SK-N-SH (cell line): ENCODE measurements around the gene FAM162A. TPM values are rescaled to one million over a fixed set of nuclear protein-coding genes. Genes with fewer than 3 reads are reported as not detected.

Experiments
- CTCF ChIA-PET: fragments of 300-600, 350-600 bp; formaldehyde crosslinking; extraction: SDS; loops from one replicate; lab custom pipeline; 2021; lab: Yijun Ruan, JAX
- POLR2A ChIA-PET: fragments of 350-600 bp; sonication (Branson Sonifier 250); formaldehyde crosslinking; extraction: SDS; loops from one replicate; lab custom pipeline; 2020; ENCODE audit warnings: antibody characterized with exemption, inconsistent platforms; lab: Yijun Ruan, JAX
- DNase-seq: peaks from one replicate; pipeline ENCODE4 v3.0.0; 2012
- H2AFZ ChIP-seq: fragments of 200-600 bp; sonication (generic); 2 replicates; pipeline ENCODE4 v1.8.1; 2016; ENCODE audit warnings: antibody characterized with exemption, mild to moderate bottlenecking, low read depth
- H3F3A ChIP-seq: fragments of 200-600 bp; sonication (generic); replicated peaks from 2 replicates; pipeline ENCODE3; 2016; ENCODE audit warnings: antibody characterized with exemption, mild to moderate bottlenecking; ENCODE audit not compliant: insufficient read depth
- H3K27ac ChIP-seq, 2 experiments: fragments of 200-500 bp in 1 of 2; fragments of 200-600 bp in 1 of 2; sonication (Bioruptor generic) in 1 of 2; sonication (generic), shearing (Covaris generic) in 1 of 2; 2 replicates each; pipeline versions ENCODE4 v1.5.1 to v1.6.1; 2014 to 2016; ENCODE audit warnings: low read depth in 2 of 2, inconsistent platforms in 1 of 2, low read length in 1 of 2, mild to moderate bottlenecking in 1 of 2, mixed read lengths in 1 of 2
- H3K27me3 ChIP-seq: fragments of 200-600 bp; sonication (generic), shearing (Covaris generic); 2 replicates; pipeline ENCODE4 v1.6.1; 2016; ENCODE audit warnings: mixed run types; ENCODE audit not compliant: insufficient read depth
- H3K36me3 ChIP-seq, 2 experiments: fragments of 200-500 bp in 1 of 2; fragments of 200-600 bp in 1 of 2; sonication (Bioruptor generic) in 1 of 2; sonication (generic) in 1 of 2; replicated peaks in 1 of 2; 2 replicates each; pipeline versions ENCODE3 to v1.5.1; 2014 to 2016; ENCODE audit warnings: low read length in 1 of 2, mild to moderate bottlenecking in 1 of 2; ENCODE audit not compliant: insufficient read depth in 2 of 2, control insufficient read depth in 1 of 2
- H3K4me1 ChIP-seq, 2 experiments: fragments of 200-500 bp in 1 of 2; fragments of 200-600 bp in 1 of 2; sonication (Bioruptor generic) in 1 of 2; sonication (generic), shearing (Covaris generic) in 1 of 2; 2 replicates each; pipeline versions ENCODE4 v1.5.1 to v1.6.1; 2014 to 2016; ENCODE audit warnings: low read depth in 1 of 2, low read length in 1 of 2, mixed run types in 1 of 2; ENCODE audit not compliant: insufficient read depth in 2 of 2, control insufficient read depth in 1 of 2
- H3K4me2 ChIP-seq: fragments of 200-600 bp; sonication (generic), shearing (Covaris generic); 2 replicates; pipeline ENCODE4 v1.6.1; 2017; ENCODE audit warnings: mixed run types
- H3K4me3 ChIP-seq, 2 experiments: fragments of 200-500 bp in 1 of 2; fragments of 200-600 bp in 1 of 2; sonication (Bioruptor generic) in 1 of 2; sonication (generic), shearing (Covaris generic) in 1 of 2; 2 replicates each; pipeline versions ENCODE4 v1.5.1 to v1.8.1; 2014 to 2016; ENCODE audit warnings: low read depth in 2 of 2, inconsistent platforms in 1 of 2, low read length in 1 of 2, mild to moderate bottlenecking in 1 of 2, mixed read lengths in 1 of 2, moderate library complexity in 1 of 2
- H3K79me2 ChIP-seq: fragments of 200-600 bp; sonication (generic); 2 replicates; pipeline ENCODE4 v1.8.1; 2017; ENCODE audit warnings: mild to moderate bottlenecking; ENCODE audit not compliant: insufficient read depth
- H3K9ac ChIP-seq: fragments of 200-600 bp; sonication (generic); 2 replicates; pipeline ENCODE4 v1.6.1; 2017; ENCODE audit warnings: mixed run types
- H3K9me2 ChIP-seq: fragments of 200-600 bp; sonication (generic); 2 replicates; pipeline ENCODE4 v1.6.1; 2017; ENCODE audit warnings: mixed run types
- H3K9me3 ChIP-seq: fragments of 200-600 bp; sonication (generic); 2 replicates; pipeline ENCODE4 v1.6.1; 2017; ENCODE audit warnings: mixed run types, mild to moderate bottlenecking, moderate library complexity
- H4K20me1 ChIP-seq: fragments of 200-600 bp; sonication (generic); 2 replicates; pipeline ENCODE4 v1.6.1; 2017; ENCODE audit warnings: mild to moderate bottlenecking, mixed run types; ENCODE audit not compliant: insufficient read depth
- ELF1 ChIP-seq: IDR thresholded peaks from 2 replicates; pipeline ENCODE4 v1.4.0; 2012
- EP300 ChIP-seq, 2 experiments: IDR thresholded peaks; 2 replicates each; pipeline versions ENCODE4 v1.4.0 to v1.6.1; 2012; ENCODE audit warnings: borderline replicate concordance in 1 of 2, low read depth in 1 of 2, low read length in 1 of 2
- EZH2phosphoT487 ChIP-seq: fragments of 200-600 bp; sonication (generic); IDR thresholded peaks from 2 replicates; pipeline ENCODE4 v1.6.1; 2017; ENCODE audit warnings: low read depth, mixed run types, mild to moderate bottlenecking, antibody characterized with exemption, moderate library complexity, borderline replicate concordance
- FOXJ3 ChIP-seq: sonication (generic); formaldehyde crosslinking; IDR thresholded peaks from 2 replicates; pipeline ENCODE4 v1.5.1; 2020; ENCODE audit warnings: mild to moderate bottlenecking, missing genetic modification reagents
- GATA2 ChIP-seq: sonication (generic); formaldehyde crosslinking; IDR thresholded peaks from 2 replicates; pipeline ENCODE4 v1.5.0; 2020; ENCODE audit warnings: mild to moderate bottlenecking, missing genetic modification reagents
- JUND ChIP-seq: IDR thresholded peaks from 2 replicates; pipeline ENCODE4 v1.4.0; 2012
- MEF2A ChIP-seq: IDR thresholded peaks from 2 replicates; pipeline ENCODE4 v1.4.0; 2012; ENCODE audit warnings: low read depth, borderline replicate concordance
- MXI1 ChIP-seq: IDR thresholded peaks from 2 replicates; pipeline ENCODE4 v1.6.1; 2012; ENCODE audit warnings: mild to moderate bottlenecking, low read depth, low read length, improper control_type of control experiment
- RAD21 ChIP-seq: IDR thresholded peaks from 2 replicates; pipeline ENCODE4 v1.6.1; 2012; ENCODE audit warnings: mild to moderate bottlenecking, low read length
- RCOR1 ChIP-seq: fragments of 150-350 bp; IDR thresholded peaks from 2 replicates; pipeline ENCODE4 v1.6.1; 2017; ENCODE audit warnings: antibody characterized with exemption, low read length
- RXRA ChIP-seq: IDR thresholded peaks from 2 replicates; pipeline ENCODE4 v1.4.0; 2012; ENCODE audit warnings: low read depth, mild to moderate bottlenecking, borderline replicate concordance
- TCF12 ChIP-seq: IDR thresholded peaks from 2 replicates; pipeline ENCODE4 v1.4.0; 2012
- YY1 ChIP-seq: IDR thresholded peaks from 2 replicates; pipeline ENCODE4 v1.4.0; 2012; ENCODE audit warnings: low read depth, mild to moderate bottlenecking
- WGBS: methylation state at CpG from one replicate; pipeline ENCODE4 v1.1.6; 2017; ENCODE audit warnings: low lambda C conversion rate; 5-methylcytosine and 5-hydroxymethylcytosine counted together
- polyA plus RNA-seq, 3 experiments: library from polyadenylated mRNA; depleted of rRNA; stranded (reverse); fragments of >200 nt; gene quantifications; 2 replicates each; pipeline ENCODE4 v1.2.3, GENCODE V29; 2012
- TF ChIP-seq, protein P1 (sequence below): IDR thresholded peaks from 2 replicates; pipeline ENCODE4 v1.4.0; 2012; ENCODE audit warnings: low read depth, borderline replicate concordance
- TF ChIP-seq, protein P2 (sequence below): fragments of 150-350 bp; IDR thresholded peaks from 2 replicates; pipeline ENCODE4 v1.6.1; 2016; ENCODE audit warnings: mild to moderate bottlenecking, low read depth, low read length

Gene FAM162A
- polyA plus RNA-seq, 1 of the 3 experiments (the other 2 are of a cell fraction) = 35.1 TPM

- CTCF ChIA-PET = interaction anchor here (1.3 kb wide), 1 partner anchor 284 kb away, joined by 6 read pairs; no protein-coding TSS in a partner anchor
Measured at GRCh38 chr3:122395582-122395981, 11.6 kb downstream of the FAM162A start.

GRCh38 chr3:122396511-122396910 is 12.5 kb downstream of the FAM162A start:
- no peak for DNase-seq
- ChIA-PET POLR2A (no interaction called here), CTCF (interaction anchor here (1.3 kb wide), 1 partner anchor 283 kb away, joined by 6 read pairs; no protein-coding TSS in a partner anchor)
- TF ChIP-seq YY1 (no peak), RXRA (no peak), RCOR1 (no peak)
- Histone ChIP-seq H3K9ac (no peak overlapping the region), H3K27me3 (no peaks in the 10 kb centered on the region), H3F3A (no peaks in the 10 kb centered on the region), H3K4me3 (no peak overlapping the region), H3K9me3 (no peaks in the 10 kb centered on the region), H3K4me1 (peaks cover 2 to 19% of the 10 kb centered on the region in 2 experiments; a peak in 3 of 4 replicates), H3K36me3 (no peaks in the 10 kb centered on the region), H3K79me2 (no peaks in the 10 kb centered on the region), H3K4me2 (no peak overlapping the region), H4K20me1 (no peaks in the 10 kb centered on the region), H2AFZ (no peak overlapping the region), H3K9me2 (no peaks in the 10 kb centered on the region), H3K27ac (no peak overlapping the region)

More at GRCh38 chr3:122395582-122395981, 11.6 kb downstream of the FAM162A start:
- no peak for DNase-seq
- Histone ChIP-seq H3K36me3 (no peaks in the 10 kb centered on the region), H3K79me2 (no peaks in the 10 kb centered on the region), H3K27me3 (no peaks in the 10 kb centered on the region), H3K27ac (no peak overlapping the region), H3K4me2 (no peak overlapping the region), H3K4me3 (no peak overlapping the region), H3K9me3 (no peaks in the 10 kb centered on the region), H3K9me2 (no peaks in the 10 kb centered on the region), H4K20me1 (no peaks in the 10 kb centered on the region), H3F3A (no peaks in the 10 kb centered on the region), H3K4me1 (peaks cover 2 to 19% of the 10 kb centered on the region in 2 experiments; a peak in 3 of 4 replicates), H2AFZ (no peak overlapping the region), H3K9ac (no peak overlapping the region)
- POLR2A ChIA-PET = interaction anchor here (0.5 kb wide), 1 partner anchor 848 kb away, joined by 3 read pairs; no protein-coding TSS in a partner anchor
- TF ChIP-seq EZH2phosphoT487 = no peak
- WGBS = 67% methylated on average over 3 of the region's 3 CpGs

GRCh38 chr3:122397201-122397600 is 13.2 kb downstream of the FAM162A start:
- CTCF ChIA-PET = no interaction called here
- 89% methylated on average over 1 of the region's 1 CpG for WGBS
- H4K20me1 ChIP-seq = no peaks in the 10 kb centered on the region
- H3K4me1 ChIP-seq = peaks cover 2 to 19% of the 10 kb centered on the region in 2 experiments; a peak in 3 of 4 replicates
- H3K36me3 ChIP-seq = no peaks in the 10 kb centered on the region
- H3K9me2 ChIP-seq = no peaks in the 10 kb centered on the region
- H3K4me3 ChIP-seq = no peak overlapping the region
- no peak overlapping the region for H3K27ac ChIP-seq
- DNase-seq = no peak
- H3K9ac ChIP-seq = no peak overlapping the region
- POLR2A ChIA-PET = no interaction called here
- H3K9me3 ChIP-seq = no peaks in the 10 kb centered on the region
- no peaks in the 10 kb centered on the region for H3K79me2 ChIP-seq
- no peaks in the 10 kb centered on the region for H3K27me3 ChIP-seq
- TF ChIP-seq MXI1 = no peak
- H2AFZ ChIP-seq = no peak overlapping the region
- H3K4me2 ChIP-seq = no peak overlapping the region
- no peaks in the 10 kb centered on the region for H3F3A ChIP-seq

- ChIA-PET CTCF (no interaction called here), POLR2A (no interaction called here)
- H3K9me2 ChIP-seq = no peaks in the 10 kb centered on the region
- H3K9ac ChIP-seq = no peak overlapping the region
- H3K36me3 ChIP-seq = peaks cover 0 to 3% of the 10 kb centered on the region in 2 experiments
- peaks cover 2 to 19% of the 10 kb centered on the region in 2 experiments; a peak in 3 of 4 replicates for H3K4me1 ChIP-seq
- no peaks in the 10 kb centered on the region for H4K20me1 ChIP-seq
- no peak overlapping the region for H3K4me2 ChIP-seq
- no peaks in the 10 kb centered on the region for H3K9me3 ChIP-seq
- no peaks in the 10 kb centered on the region for H3K79me2 ChIP-seq
- no peak for DNase-seq
- no peak overlapping the region for H2AFZ ChIP-seq
- H3K27me3 ChIP-seq = no peaks in the 10 kb centered on the region
- peaks cover 15% of the 10 kb centered on the region for H3F3A ChIP-seq
- 90% methylated on average over 2 of the region's 2 CpGs for WGBS
- H3K27ac ChIP-seq = no peak overlapping the region
- no peak overlapping the region for H3K4me3 ChIP-seq
- TF ChIP-seq TCF12 (no peak), JUND (no peak), YY1 (no peak), EP300 (IDR thresholded peaks at IDR 0.05; ENCODE audit: borderline replicate concordance in 1 of 2, low read depth in 1 of 2, low read length in 1 of 2) (no peak), MEF2A (no peak), ELF1 (no peak), RCOR1 (no peak), FOXJ3 (no peak), GATA2 (CRISPR knock-in tag) (no peak), RAD21 (no peak)
- TF ChIP-seq, protein P1, sequence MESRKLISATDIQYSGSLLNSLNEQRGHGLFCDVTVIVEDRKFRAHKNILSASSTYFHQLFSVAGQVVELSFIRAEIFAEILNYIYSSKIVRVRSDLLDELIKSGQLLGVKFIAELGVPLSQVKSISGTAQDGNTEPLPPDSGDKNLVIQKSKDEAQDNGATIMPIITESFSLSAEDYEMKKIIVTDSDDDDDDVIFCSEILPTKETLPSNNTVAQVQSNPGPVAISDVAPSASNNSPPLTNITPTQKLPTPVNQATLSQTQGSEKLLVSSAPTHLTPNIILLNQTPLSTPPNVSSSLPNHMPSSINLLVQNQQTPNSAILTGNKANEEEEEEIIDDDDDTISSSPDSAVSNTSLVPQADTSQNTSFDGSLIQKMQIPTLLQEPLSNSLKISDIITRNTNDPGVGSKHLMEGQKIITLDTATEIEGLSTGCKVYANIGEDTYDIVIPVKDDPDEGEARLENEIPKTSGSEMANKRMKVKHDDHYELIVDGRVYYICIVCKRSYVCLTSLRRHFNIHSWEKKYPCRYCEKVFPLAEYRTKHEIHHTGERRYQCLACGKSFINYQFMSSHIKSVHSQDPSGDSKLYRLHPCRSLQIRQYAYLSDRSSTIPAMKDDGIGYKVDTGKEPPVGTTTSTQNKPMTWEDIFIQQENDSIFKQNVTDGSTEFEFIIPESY = no peak
- TF ChIP-seq, protein P2, sequence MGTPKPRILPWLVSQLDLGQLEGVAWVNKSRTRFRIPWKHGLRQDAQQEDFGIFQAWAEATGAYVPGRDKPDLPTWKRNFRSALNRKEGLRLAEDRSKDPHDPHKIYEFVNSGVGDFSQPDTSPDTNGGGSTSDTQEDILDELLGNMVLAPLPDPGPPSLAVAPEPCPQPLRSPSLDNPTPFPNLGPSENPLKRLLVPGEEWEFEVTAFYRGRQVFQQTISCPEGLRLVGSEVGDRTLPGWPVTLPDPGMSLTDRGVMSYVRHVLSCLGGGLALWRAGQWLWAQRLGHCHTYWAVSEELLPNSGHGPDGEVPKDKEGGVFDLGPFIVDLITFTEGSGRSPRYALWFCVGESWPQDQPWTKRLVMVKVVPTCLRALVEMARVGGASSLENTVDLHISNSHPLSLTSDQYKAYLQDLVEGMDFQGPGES = no peak
Measured at GRCh38 chr3:122398920-122399319, 14.9 kb downstream of the FAM162A start.
